NCI-H774 (cell line): ENCODE measurements around the gene CRYBG3.

Experiments
- DNase-seq: peaks from one replicate; lab custom pipeline; 2025; lab: John Stamatoyannopoulos, UW

The CRYBG3 gene

GRCh38 chr3:97971679-97972567 lies 150.1 kb downstream of the CRYBG3 start, which contains the start of gene RIOX2:
TSS of gene RIOX2 (minus strand) at chr3:97972431. CDS start at chr3:97967593, 4,838 bp downstream.
- DNase-seq = peak; percentile 49

- DNase-seq = no peak
Measured at GRCh38 chr3:97972976-97973375, 151.2 kb downstream of the CRYBG3 start.

GRCh38 chr3:97974996-97975395 lies 153.2 kb downstream of the CRYBG3 start:
- no peak for DNase-seq

- no peak for DNase-seq
Measured at GRCh38 chr3:97975466-97975865, 153.7 kb downstream of the CRYBG3 start.

GRCh38 chr3:97979610-97980009 lies 157.8 kb downstream of the CRYBG3 start:
- DNase-seq = no peak

- no peak for DNase-seq
Measured at GRCh38 chr3:97981886-97982285, 160.1 kb downstream of the CRYBG3 start.

- no peak for DNase-seq
Measured at GRCh38 chr3:97983933-97984491, 162.2 kb downstream of the CRYBG3 start.

- no peak for DNase-seq
Measured at GRCh38 chr3:97987306-97987705, 165.5 kb downstream of the CRYBG3 start.

- no peak for DNase-seq
Measured at GRCh38 chr3:97988784-97989568, 167.2 kb downstream of the CRYBG3 start.

GRCh38 chr3:97990624-97991292 lies 168.9 kb downstream of the CRYBG3 start:
- DNase-seq = no peak

- DNase-seq = no peak
Measured at GRCh38 chr3:97991293-97991682, 169.5 kb downstream of the CRYBG3 start.

GRCh38 chr3:97992547-97993173 lies 170.8 kb downstream of the CRYBG3 start:
- no peak for DNase-seq

GRCh38 chr3:97993526-97993925 lies 171.7 kb downstream of the CRYBG3 start:
- DNase-seq = no peak

GRCh38 chr3:97994328-97994945 lies 172.6 kb downstream of the CRYBG3 start:
- no peak for DNase-seq
